Effector memory CD8-positive, alpha-beta T cell (primary cell): Measurements from ENCODE around the gene HVCN1.

ENCODE experiments used
- ATAC-seq: fragments of 150-1000 bp; cut with Tn5 transposase; replicated peaks from 2 replicates; pipeline ENCODE4 v1.10.0; 2021; ENCODE audit warnings: mild to moderate bottlenecking, moderate library complexity
- DNase-seq, 3 experiments: peaks; one replicate each; pipeline ENCODE4 v3.0.0; 2021
- H3K27ac Mint-ChIP-seq, 2 donors: one replicate each; pipeline ENCODE4 v1.8.0; 2022; ENCODE audit warnings: mild to moderate bottlenecking in 2 of 2, mixed read lengths in 2 of 2, moderate library complexity in 2 of 2
- H3K27me3 Mint-ChIP-seq, 2 donors: one replicate each; pipeline ENCODE4 v1.8.0; 2022; ENCODE audit warnings: mixed read lengths in 2 of 2
- H3K36me3 Mint-ChIP-seq: one replicate; pipeline ENCODE4 v1.8.0; 2022; ENCODE audit warnings: mild to moderate bottlenecking, moderate library complexity, mixed read lengths; ENCODE audit not compliant: insufficient read depth
- H3K4me1 Mint-ChIP-seq, 2 donors: one replicate each; pipeline ENCODE4 v1.8.0; 2022; ENCODE audit warnings: low read depth in 2 of 2, mixed read lengths in 2 of 2
- H3K4me3 Mint-ChIP-seq, 2 donors: one replicate each; pipeline ENCODE4 v1.8.0; 2022; ENCODE audit warnings: mild to moderate bottlenecking in 2 of 2, mixed read lengths in 2 of 2, moderate library complexity in 2 of 2
- H3K9me3 Mint-ChIP-seq, 2 donors: one replicate each; pipeline ENCODE4 v1.8.0; 2022; ENCODE audit warnings: mixed read lengths in 2 of 2

Gene HVCN1

DNA sequence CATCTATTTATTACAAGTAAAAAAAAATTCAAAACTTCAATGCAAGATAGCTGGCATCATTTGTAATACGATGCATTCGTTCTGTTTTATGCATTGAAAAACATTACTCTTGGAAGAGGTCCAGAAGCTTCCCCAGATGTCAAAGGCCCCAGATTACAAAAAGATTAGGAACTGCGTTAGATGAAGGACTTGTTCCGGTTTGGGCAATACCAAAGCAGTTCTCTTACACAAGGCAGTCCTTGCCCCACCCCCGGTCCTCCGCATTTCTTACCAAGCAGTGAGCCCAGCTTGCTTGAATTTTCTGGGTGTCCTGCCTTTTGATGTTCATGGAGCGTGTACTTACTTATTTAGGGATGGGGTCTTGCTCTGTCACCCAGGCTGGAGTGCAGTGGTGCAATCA is 4.8 kb upstream of the HVCN1 start:
- no peaks in the 10 kb centered on the region for H3K27me3 Mint-ChIP-seq
- no peak overlapping the region for H3K4me3 Mint-ChIP-seq
- DNase-seq (no peak), ATAC-seq (no peak)
- H3K4me1 Mint-ChIP-seq: peaks cover 21 to 32% of the 10 kb centered on the region in 2 donors
- H3K36me3 Mint-ChIP-seq: no peaks in the 10 kb centered on the region
- no peak overlapping the region for H3K27ac Mint-ChIP-seq
- H3K9me3 Mint-ChIP-seq: no peaks in the 10 kb centered on the region

DNA sequence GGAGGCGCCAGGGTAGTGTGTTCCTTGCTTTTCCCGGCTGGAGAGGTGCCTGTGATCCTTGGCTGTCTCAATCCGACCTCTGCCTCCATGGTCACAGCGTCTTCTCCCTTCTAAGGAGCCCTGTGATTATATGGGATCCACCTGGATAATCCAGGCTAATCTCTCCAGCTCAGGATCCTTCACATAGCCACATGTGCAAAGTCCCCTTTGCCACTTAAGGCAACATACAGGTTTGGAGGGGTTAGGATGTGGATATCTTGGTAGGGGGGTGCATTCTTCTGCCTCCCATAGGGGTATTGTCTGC is 1.2 kb upstream of the HVCN1 start:
- Mint-ChIP-seq H3K4me1 (peaks cover 23 to 38% of the 10 kb centered on the region in 2 donors), H3K27me3 (no peaks in the 10 kb centered on the region), H3K36me3 (peaks cover 3% of the 10 kb centered on the region), H3K27ac (peak overlapping the region; percentile 90 to 94), H3K4me3 (peak overlapping the region; percentile 96 to 97), H3K9me3 (no peaks in the 10 kb centered on the region)
- ATAC-seq: no peak
- no peak for DNase-seq

- Mint-ChIP-seq H3K27me3 (no peaks in the 10 kb centered on the region), H3K36me3 (peaks cover 3% of the 10 kb centered on the region), H3K4me1 (peaks cover 23 to 38% of the 10 kb centered on the region in 2 donors), H3K9me3 (no peaks in the 10 kb centered on the region), H3K4me3 (peak overlapping the region; percentile 96 to 97), H3K27ac (peak overlapping the region; percentile 90 to 94)
- DNase-seq (peak; percentile 41 to 49 (median 48)), ATAC-seq (peak; percentile 79)
Observed at GRCh38 chr12:110689281-110690126, 589 bp upstream of the HVCN1 start.

DNA sequence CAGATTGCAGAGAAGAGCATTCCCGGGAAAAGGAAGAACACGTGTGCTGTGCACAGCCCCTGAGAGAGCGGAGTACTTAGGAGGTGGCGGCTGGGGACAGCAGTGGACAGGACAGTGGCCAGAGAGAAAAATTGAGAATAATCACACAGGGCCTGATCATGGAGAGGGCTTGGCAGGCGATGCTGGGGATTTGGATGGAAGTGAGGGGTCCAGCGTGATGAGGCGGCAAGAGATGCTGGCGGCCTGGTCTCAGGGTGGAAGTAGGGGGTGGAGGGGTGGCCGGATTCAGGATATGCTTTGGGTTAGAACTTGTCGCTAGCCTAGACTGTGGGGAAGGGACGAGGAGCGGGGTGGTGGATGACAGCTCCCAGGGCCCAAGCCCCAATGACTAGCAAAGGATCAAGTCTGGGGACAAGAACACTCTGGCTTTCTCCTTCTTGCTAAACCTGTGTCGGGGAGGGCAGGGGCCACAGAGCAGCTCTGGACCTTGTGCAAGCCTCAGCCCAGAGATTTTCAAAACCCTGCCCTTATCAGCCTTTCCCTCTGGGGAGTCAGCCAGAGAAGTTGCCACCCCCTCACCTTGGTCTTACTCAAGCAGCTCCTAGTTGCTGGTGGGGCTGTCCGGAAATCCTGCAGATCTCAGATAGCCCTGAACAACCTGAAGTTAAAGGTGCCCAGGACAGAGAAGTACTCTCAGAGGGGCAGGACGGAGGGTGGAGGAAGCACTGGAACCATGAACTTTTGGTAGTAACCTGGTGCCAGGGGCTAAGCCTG is 1.3 kb downstream of the HVCN1 start:
- no peaks in the 10 kb centered on the region for H3K9me3 Mint-ChIP-seq
- no peak for ATAC-seq
- no peak for DNase-seq
- peak overlapping the region in 1 of 2 donors; percentile 33 for H3K27ac Mint-ChIP-seq
- peak overlapping the region; percentile 96 to 97 for H3K4me3 Mint-ChIP-seq
- H3K36me3 Mint-ChIP-seq: peaks cover 8% of the 10 kb centered on the region
- no peaks in the 10 kb centered on the region for H3K27me3 Mint-ChIP-seq
- H3K4me1 Mint-ChIP-seq: peaks cover 23 to 38% of the 10 kb centered on the region in 2 donors

- DNase-seq: no peak
- H3K27ac Mint-ChIP-seq: no peak overlapping the region
- H3K9me3 Mint-ChIP-seq: no peaks in the 10 kb centered on the region
- no peak for ATAC-seq
- peaks cover 23 to 31% of the 10 kb centered on the region in 2 donors for H3K4me1 Mint-ChIP-seq
- no peaks in the 10 kb centered on the region for H3K27me3 Mint-ChIP-seq
- peak overlapping the region; percentile 59 to 96 for H3K4me3 Mint-ChIP-seq
- peaks cover 11% of the 10 kb centered on the region for H3K36me3 Mint-ChIP-seq
Observed at GRCh38 chr12:110686294-110686903, 2.5 kb downstream of the HVCN1 start.

DNA sequence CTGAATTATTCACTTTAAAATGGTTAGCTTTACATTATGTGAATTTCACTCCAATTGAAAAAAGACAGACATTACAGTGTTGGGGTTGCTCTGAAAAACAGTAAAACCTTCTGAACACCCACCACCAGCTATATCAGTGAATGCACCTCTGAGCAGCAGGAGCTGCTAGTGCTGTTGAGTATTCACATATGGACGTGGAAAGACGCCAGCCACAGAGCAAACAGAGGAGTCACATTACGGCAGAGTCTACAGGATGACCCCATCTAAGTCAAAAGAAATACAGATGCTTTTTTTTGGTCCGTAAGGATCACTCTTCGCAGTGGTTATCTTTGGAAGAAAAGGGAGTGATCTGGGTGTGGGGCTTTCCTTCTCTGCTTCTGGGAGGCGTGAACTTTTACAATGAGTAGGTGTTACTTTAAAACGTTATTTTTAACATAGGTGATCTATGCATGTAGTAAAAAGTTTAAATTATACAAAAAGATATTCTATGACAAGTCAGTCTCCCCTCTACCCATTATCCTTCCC is 4.5 kb downstream of the HVCN1 start:
- no peak overlapping the region for H3K4me3 Mint-ChIP-seq
- no peaks in the 10 kb centered on the region for H3K9me3 Mint-ChIP-seq
- no peaks in the 10 kb centered on the region for H3K27me3 Mint-ChIP-seq
- peak overlapping the region in 1 of 2 donors; percentile 17 for H3K27ac Mint-ChIP-seq
- DNase-seq: no peak
- peaks cover 11 to 19% of the 10 kb centered on the region in 2 donors for H3K4me1 Mint-ChIP-seq
- no peak for ATAC-seq
- H3K36me3 Mint-ChIP-seq: peaks cover 11% of the 10 kb centered on the region

DNA sequence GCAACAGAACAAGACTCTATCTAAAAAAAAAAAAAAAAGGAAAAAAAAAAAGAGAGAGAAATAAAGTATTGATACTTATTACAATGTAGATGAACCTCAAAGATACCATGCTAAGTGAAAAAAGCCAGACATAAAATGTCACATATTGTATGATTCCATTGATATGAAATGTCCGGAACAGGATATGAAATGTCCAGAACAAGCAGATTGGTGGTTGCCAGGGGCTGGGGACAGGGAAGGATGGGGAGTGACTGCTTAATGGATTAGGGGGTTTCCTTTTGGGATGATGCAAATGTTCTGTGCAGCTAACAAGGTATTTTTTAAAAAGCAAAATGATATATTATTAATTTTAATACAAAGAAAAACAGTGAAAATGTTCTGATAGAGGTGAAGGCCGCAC is 5.0 kb downstream of the HVCN1 start:
- Mint-ChIP-seq H3K36me3 (peaks cover 11% of the 10 kb centered on the region), H3K27ac (peak overlapping the region in 1 of 2 donors; percentile 17), H3K27me3 (no peaks in the 10 kb centered on the region), H3K9me3 (no peaks in the 10 kb centered on the region), H3K4me1 (peaks cover 11 to 17% of the 10 kb centered on the region in 2 donors), H3K4me3 (no peak overlapping the region)
- no peak for DNase-seq
- ATAC-seq: no peak

DNA sequence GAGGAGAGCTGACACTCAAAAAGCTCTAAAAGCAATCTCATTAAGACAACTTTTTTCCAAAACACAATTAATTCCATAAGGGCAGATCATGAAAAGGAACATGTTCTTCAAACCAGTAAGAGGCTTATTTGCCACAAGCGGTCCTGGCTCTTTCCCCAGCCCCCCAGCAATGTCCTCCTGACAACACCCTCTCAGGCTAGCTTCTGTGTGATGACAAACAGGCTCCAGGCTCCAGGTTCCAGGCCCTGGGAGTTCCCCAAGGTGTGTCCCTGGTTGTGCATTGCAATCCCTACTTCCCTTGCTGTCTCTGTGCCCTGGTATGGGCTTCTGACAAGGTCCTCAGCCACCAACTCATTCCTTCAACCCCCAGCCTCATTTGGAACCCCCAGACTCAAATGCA is 8.9 kb downstream of the HVCN1 start:
- peak overlapping the region in 1 of 2 donors; percentile 54 for H3K27ac Mint-ChIP-seq
- peaks cover 8% of the 10 kb centered on the region for H3K36me3 Mint-ChIP-seq
- H3K4me3 Mint-ChIP-seq: no peak overlapping the region
- no peaks in the 10 kb centered on the region for H3K9me3 Mint-ChIP-seq
- no peaks in the 10 kb centered on the region for H3K27me3 Mint-ChIP-seq
- DNase-seq: no peak
- H3K4me1 Mint-ChIP-seq: peaks cover 22 to 23% of the 10 kb centered on the region in 2 donors
- ATAC-seq: no peak

- H3K36me3 Mint-ChIP-seq: peaks cover 8% of the 10 kb centered on the region
- no peak overlapping the region for H3K4me3 Mint-ChIP-seq
- H3K27ac Mint-ChIP-seq: no peak overlapping the region
- H3K9me3 Mint-ChIP-seq: no peaks in the 10 kb centered on the region
- ATAC-seq (no peak), DNase-seq (no peak)
- peaks cover 23 to 27% of the 10 kb centered on the region in 2 donors for H3K4me1 Mint-ChIP-seq
- H3K27me3 Mint-ChIP-seq: no peaks in the 10 kb centered on the region
Observed at GRCh38 chr12:110679201-110679600, 9.7 kb downstream of the HVCN1 start.

DNA sequence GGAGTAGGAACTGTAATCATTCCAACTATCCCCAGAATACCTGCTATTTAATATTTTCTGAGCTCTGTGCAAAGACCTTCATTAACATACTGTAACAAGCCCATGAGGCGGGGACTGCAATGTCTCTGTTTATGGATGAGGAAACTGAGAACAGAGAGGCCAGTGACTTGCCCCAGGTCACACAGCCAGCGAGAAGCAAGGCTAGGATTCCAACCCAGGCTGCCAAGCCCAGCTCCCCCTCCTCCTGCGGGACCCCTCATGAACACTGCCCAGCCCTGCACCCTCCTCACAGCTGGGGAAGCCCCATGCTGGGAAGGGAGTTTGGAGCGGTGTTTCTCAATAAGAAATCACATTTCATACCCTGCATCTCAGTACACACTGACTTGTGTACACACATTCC is 10.9 kb downstream of the HVCN1 start:
- Mint-ChIP-seq H3K4me3 (peak overlapping the region; percentile 56 to 82), H3K27me3 (no peaks in the 10 kb centered on the region), H3K27ac (peak overlapping the region; percentile 92 to 95), H3K4me1 (peaks cover 23 to 33% of the 10 kb centered on the region in 2 donors), H3K36me3 (peaks cover 3% of the 10 kb centered on the region), H3K9me3 (no peaks in the 10 kb centered on the region)
- ATAC-seq (no peak), DNase-seq (no peak)

- H3K36me3 Mint-ChIP-seq: peaks cover 3% of the 10 kb centered on the region
- DNase-seq (no peak), ATAC-seq (peak; percentile 71)
- peak overlapping the region; percentile 56 to 82 for H3K4me3 Mint-ChIP-seq
- no peaks in the 10 kb centered on the region for H3K9me3 Mint-ChIP-seq
- peaks cover 23 to 33% of the 10 kb centered on the region in 2 donors for H3K4me1 Mint-ChIP-seq
- H3K27ac Mint-ChIP-seq: peak overlapping the region; percentile 92 to 95
- H3K27me3 Mint-ChIP-seq: no peaks in the 10 kb centered on the region
Observed at GRCh38 chr12:110677206-110677911, 11.6 kb downstream of the HVCN1 start.

DNA sequence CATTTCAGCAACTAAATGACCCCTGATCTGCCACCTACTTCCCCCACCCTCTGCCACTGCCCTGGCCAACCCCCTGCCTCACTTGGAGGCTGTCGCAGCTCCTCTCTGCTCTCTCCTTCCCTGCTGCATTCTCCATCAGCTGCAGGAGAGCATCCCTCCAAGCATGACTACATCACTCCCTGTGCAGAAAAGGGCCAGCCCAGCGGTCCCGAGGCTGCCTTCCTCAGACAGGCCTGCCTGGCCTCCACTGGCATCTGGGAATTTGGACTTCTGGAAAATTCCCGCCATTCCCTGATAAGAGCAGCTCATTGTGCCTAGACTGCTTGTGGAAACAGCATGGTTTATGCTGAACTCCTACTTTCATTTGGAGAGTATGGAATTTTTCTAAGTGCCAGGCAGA is 12.7 kb downstream of the HVCN1 start:
- Mint-ChIP-seq H3K27me3 (no peaks in the 10 kb centered on the region), H3K9me3 (no peaks in the 10 kb centered on the region), H3K27ac (peak overlapping the region; percentile 92 to 95), H3K4me3 (no peak overlapping the region), H3K36me3 (no peaks in the 10 kb centered on the region), H3K4me1 (peaks cover 23 to 33% of the 10 kb centered on the region in 2 donors)
- no peak for DNase-seq
- no peak for ATAC-seq
